Stimulated activated CD8-positive, alpha-beta memory T cell treated with anti-CD3 and anti-CD28 coated beads, Interleukin-7, amount 100 ng/mL, for 4 hours (primary cell): ENCODE measurements around the gene NLE1.
"Not testable (repeated sequence)": the region's sequence is repeated elsewhere in the genome, so short reads cannot be mapped to it uniquely, and the experiment has no call there.

Experiments used
- DNase-seq, 2 donors: peaks; one replicate each; pipeline ENCODE4 v3.0.0-alpha.2; 2020; ENCODE audit warnings: low read depth in 2 of 2

NLE1 gene

GRCh38 chr17:35141681-35142466 is at the start of gene NLE1:
TSS of gene NLE1 (minus strand) at chr17:35142303. CDS start at chr17:35142275, 28 bp downstream.
- DNase-seq = peak; percentile 71 to 81

- no peak for DNase-seq
Observed at GRCh38 chr17:35191001-35191695, 49.0 kb upstream of the NLE1 start.

DNA sequence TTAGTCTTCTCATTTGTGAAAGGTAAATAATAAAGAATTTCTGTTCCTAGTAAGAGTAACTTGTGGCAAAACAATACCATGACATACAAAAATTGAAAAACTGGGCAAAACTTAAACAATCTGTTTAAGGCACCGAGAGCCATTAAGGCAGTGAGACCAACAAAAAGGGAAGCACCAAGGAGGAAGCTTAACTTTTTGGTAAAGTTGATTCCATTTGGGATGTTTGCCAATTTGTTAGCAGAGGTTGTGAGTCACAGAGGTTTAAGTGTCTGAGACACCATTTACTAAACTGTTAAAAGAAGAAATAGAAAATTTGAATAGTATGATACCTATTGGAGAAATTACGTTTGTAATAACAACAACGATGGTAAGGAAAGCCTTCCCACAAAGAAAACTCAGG is 47.2 kb upstream of the NLE1 start:
- no peak for DNase-seq

- no peak for DNase-seq
Observed at GRCh38 chr17:35188111-35188510, 46.0 kb upstream of the NLE1 start.

GRCh38 chr17:35187481-35187880 is 45.4 kb upstream of the NLE1 start:
- DNase-seq = no peak

DNA sequence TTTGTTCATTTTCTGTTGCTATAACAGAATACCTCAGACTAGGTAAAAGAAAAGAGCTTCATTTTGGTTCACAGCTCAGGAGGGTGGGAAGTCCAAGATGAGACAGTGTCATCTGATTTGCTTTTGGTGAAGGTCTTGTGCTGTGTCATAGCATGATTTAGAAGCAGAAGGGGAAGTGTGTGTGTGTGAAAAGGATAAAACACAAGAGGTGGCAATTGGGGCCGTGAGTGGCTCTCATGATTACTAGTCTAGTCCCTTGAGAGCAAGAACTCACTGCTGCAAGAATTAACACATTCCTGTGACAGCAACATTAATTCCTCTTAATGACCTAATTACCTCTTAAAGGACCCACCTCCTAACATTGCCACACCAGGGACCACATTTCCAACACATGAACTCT is 43.7 kb upstream of the NLE1 start:
- no peak for DNase-seq

DNA sequence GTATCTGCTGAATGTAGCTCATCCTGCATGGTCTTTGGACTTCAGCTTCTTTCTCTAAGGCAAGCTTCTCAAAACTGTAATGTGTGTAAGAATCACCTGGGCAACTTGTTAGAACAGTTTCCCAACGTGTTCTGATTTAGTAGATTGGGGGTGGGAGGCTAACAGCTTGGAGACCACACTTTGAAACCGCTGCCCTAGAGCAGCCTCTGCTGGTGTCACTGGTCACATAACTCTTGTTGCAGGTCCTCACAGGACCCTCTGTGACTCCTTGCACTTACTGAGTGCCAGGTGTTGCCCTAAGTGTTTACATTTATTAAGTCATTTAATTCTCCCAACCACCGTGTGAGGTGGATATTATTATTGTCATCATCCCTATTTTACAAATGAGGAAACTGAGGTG is 42.2 kb upstream of the NLE1 start:
- no peak for DNase-seq

GRCh38 chr17:35183332-35183731 is 41.2 kb upstream of the NLE1 start:
- no peak for DNase-seq

GRCh38 chr17:35179379-35179778 is 37.3 kb upstream of the NLE1 start:
- DNase-seq = not testable (repeated sequence)

DNA sequence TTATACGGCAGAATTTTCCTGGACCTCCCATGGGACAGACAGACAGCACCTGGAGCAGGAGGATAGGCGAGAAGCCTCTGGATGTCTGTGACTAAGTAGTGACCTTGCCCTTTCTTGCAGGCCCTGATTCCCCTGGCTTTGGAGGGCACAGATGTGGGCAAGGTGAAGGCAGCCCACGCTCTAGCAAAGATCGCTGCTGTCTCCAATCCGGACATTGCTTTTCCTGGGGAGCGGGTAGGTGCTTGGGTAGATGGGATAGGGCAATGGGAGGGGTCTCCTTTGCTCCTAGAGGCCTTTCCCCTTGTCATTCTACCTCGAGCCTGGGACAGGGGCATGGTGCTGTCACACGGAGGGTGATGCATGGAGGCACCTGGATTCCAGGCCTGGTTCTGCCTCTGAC is 34.8 kb upstream of the NLE1 start:
- DNase-seq = no peak

- DNase-seq = no peak
Observed at GRCh38 chr17:35175638-35176415, 33.7 kb upstream of the NLE1 start.

DNA sequence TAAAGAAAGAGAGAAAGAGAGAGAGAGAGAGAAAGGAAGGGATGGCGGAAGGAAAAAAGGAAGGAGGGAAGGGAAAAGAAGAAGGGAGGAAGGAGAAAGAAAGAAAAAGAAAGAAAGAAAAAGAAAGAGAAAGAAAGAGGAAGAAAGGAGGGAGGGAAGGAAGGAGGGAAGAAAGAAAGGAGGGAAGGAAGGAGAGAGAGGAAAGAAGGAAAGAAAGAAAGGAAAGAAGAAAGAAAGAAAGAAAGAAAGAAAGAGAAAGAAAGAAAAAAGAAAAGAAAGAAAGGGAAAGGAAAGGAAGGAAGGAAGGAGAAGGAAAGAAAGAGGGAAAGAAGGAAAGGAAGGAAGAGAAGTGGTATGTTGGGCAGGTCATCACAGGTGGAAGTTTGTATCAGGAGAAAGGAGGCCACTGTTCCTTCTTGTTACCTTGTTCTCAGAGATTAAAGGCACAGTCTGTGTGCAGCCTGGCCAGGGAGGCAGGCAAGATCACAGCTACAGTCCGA is 32.8 kb upstream of the NLE1 start:
- DNase-seq = no peak

DNA sequence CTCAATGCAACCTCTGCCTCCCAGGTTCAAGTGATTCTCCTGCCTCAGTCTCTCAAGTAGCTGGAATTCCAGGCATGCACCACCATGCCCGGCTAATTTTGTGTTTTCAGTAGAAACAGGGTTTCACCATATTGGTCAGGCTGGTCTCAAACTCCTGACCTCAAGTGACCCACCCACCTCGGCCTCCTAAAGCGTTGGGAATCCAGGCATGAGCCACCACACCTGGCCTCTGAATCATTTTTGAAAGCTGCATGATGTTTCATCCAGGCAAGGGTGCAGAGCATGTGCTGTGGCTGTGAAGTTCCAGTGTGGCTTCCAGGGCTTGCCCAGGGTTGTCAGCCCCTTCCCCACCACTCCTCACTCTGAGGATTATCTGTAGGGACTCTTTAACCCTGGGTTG is 30.2 kb upstream of the NLE1 start:
- DNase-seq = not testable (repeated sequence)

- no peak for DNase-seq
Observed at GRCh38 chr17:35171834-35172233, 29.7 kb upstream of the NLE1 start.

DNA sequence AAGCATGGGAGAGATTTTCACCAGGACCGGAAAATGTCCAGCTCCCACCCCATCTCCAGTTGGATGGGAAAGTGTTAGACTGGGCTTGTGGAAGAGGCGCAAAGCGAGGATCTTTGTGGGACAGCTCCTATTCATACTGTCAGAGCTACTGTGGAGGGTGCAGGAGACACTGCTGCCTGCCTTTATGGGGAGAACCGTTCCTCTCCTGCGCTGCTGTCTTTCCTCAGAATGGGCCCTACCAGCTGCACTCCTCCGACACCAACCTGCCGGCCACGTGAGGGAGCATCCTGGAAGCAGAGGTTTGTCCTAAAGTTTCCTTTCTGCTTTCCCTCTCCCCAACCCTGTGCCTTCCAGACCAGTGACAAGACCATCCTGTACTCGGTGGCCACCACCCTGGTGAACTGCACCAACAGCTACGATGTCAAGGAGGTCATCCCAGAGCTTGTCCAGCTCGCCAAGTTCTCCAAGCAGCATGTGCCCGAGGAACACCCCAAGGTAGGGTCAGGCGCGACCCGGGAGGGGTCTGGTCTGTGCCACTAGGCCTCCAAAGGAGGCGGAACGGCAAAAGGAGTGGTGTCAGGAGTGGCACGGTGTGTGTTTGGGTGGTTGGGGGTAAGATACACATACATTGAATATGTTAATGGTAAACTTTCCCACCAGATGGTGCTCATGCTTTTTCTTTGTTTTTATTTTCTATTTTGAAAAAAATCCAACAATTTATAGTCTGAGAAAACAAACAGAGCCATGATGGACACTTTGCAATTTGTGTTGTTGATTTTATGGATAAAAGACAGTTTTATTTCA is 29.1 kb upstream of the NLE1 start:
- no peak for DNase-seq

DNA sequence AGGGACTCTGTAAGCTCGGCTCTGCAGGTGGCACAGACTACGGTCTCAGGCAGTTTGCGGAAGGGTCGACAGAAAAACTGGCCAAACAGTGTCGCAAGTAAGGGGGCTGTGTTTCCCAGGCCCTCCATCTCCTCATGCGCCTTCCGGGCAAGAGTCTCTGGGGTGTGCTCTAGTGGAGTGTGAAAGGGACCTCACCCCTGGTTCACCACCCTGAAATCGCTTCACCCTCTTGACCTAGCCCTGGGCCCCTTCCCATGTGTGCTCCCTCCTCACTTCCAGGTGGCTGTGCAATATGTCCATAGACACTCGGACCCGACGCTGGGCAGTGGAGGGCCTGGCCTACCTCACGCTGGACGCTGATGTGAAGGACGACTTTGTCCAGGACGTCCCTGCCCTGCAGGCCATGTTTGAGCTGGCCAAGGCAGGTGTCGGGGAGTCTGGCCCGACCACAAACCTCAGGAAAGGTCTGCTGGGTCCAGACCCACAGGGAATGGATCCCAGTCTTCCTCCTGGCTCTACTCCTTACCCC is 27.8 kb upstream of the NLE1 start:
- DNase-seq = no peak

- DNase-seq = no peak
Observed at GRCh38 chr17:35167666-35168065, 25.6 kb upstream of the NLE1 start.

GRCh38 chr17:35167046-35167445 is 24.9 kb upstream of the NLE1 start:
- no peak for DNase-seq

DNA sequence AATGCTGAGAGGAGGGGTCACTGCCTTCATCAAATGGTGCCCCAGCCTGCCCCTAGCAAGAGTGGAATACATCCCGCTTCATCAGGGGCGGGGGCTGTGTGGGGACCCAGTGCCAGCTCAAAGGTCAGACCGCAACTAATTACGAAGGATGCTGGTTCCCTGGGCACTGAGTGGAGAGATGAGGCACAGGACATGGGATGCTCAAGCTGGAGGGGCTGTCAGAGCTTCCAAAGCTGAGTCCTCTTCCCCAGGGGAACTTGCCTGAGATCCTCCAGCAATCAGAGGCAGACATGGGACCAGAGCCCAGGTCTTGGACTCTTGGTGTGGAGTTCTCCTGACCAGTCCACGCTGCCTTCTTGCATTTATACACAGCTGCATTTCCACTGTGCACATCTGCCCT is 24.4 kb upstream of the NLE1 start:
- no peak for DNase-seq

DNA sequence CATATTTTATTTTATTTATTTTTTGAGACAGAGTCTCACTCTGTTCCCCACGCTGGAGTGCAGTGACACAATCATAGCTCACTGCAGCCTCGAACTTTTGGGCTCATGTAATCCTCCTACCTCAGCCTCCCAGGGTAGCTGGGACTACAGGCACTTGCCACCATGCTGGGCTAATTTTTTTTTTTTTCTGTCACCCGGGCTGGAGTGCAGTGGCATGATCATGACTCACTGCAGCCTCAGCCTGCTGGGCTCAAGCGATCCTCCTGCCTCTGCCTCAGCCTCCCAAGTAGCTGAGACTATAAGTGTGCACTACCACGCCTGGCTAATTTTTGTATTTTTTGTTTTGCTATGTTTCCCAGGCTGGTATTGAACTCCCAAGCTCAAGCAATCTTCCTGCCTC is 22.6 kb upstream of the NLE1 start:
- no peak for DNase-seq

GRCh38 chr17:35163886-35164285 is 21.8 kb upstream of the NLE1 start:
- DNase-seq = no peak
